Fibroblast of skin of right quadriceps (primary cell): Measurements from ENCODE around the gene CTLA4.
"Not testable (repeated sequence)": the region's sequence is repeated elsewhere in the genome, so short reads cannot be mapped to it uniquely, and the experiment has no call there.

Experiments used
- DNase-seq: peaks from one replicate; pipeline ENCODE4 v3.0.0-alpha.2; 2013

CTLA4 gene

GRCh38 chr2:203858176-203858575 lies 9.4 kb upstream of the CTLA4 start:
- DNase-seq = no peak

GRCh38 chr2:203859030-203859789 lies 8.4 kb upstream of the CTLA4 start:
- DNase-seq = no peak

DNA sequence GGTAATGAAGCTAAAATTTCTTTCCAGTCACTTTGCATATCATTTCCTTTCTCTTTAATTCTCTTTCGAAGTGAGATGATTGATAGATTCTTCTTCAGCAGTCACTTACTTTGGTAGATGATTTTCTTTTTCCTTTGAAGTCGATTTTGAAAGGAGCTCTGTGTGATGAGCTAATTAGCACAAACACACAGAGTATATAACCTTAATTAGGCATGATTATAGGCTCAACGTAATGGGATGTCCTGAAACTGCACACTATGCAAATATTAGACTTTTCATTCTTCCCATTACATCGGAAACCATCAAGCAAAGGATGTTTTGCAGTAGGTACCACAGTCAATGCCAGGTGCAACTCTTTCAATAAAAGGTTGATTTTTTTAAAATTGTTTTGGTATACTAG lies 6.4 kb upstream of the CTLA4 start:
- DNase-seq = no peak

DNA sequence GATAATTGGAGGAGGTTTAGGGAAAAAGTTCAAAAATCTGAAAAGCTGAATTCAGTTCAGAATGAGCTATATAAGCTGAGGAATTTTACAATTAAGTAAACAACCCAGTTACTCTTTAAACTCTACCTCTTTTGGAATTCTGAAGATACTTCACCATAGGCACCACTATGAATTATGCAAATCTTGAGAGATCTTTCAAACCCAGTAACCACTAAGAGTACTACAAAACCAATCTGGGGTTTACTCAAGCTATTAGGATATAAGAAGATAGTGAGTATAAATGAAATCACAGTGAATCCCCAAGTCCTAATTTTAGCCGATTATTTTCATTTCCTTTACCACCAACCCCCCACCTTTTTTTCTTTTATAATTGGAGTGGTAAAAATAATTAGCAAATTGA lies 6.0 kb upstream of the CTLA4 start:
- no peak for DNase-seq

- no peak for DNase-seq
These were observed 1.9 kb downstream of the CTLA4 start for GRCh38 chr2:203869223-203870042.

- DNase-seq = no peak
These were observed 2.9 kb downstream of the CTLA4 start for GRCh38 chr2:203870481-203870880.

DNA sequence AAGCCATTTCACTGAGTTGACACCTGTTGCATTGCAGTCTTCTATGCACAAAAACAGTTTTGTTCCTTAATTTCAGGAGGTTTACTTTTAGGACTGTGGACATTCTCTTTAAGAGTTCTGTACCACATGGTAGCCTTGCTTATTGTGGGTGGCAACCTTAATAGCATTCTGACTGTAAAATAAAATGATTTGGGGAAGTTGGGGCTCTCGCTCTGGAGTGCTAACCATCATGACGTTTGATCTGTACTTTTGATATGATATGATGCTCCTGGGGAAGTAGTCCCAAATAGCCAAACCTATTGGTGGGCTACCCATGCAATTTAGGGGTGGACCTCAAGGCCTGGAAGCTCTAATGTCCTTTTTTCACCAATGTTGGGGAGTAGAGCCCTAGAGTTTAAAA lies 3.4 kb downstream of the CTLA4 start:
- DNase-seq = no peak

DNA sequence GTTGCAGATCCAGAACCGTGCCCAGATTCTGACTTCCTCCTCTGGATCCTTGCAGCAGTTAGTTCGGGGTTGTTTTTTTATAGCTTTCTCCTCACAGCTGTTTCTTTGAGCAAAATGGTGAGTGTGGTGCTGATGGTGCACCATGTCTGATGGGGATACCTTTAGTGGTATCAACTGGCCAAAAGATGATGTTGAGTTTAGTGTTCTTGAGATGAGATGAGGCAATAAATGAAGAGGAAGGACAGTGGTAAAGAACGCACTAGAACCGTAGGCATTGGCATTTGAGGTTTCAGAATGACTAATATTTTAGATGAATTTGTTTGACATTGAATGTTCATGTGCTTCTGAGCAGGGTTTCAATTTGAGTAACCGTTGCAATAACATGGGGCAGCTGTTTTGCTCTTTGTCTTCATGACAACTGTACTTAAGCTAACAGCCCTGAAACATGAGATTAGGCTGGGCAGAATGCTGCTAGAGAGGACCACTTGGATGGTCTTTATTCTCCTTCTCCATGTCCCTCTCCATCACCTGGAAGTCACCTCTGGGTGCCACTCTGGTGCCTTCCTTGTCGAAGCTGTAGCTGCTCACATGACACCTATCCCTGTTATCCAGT lies 3.9 kb downstream of the CTLA4 start:
- DNase-seq = no peak

GRCh38 chr2:203873461-203873860 lies 5.9 kb downstream of the CTLA4 start:
- no peak for DNase-seq

- DNase-seq = no peak
These were observed 6.5 kb downstream of the CTLA4 start for GRCh38 chr2:203873921-203874631.

GRCh38 chr2:203875471-203875870 lies 7.9 kb downstream of the CTLA4 start:
- DNase-seq = no peak

DNA sequence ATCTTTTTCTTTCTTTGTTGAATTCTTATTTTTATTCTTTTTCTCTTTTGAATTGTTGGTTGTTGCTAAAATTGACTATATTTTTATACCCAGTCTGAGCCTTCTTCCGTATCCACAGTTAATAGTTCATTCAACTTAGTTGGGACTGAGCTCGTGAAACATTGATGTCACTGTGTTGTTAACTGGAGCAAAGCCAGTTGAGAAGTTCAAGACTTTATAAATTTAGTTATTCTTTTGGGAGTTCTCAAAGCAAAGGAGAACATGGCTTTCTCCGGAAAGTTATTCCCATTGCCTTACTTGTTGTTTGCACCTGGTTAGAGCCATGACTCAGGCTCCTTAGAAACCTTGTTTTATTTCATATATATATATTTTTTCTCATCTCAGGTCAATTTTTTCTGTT lies 8.8 kb downstream of the CTLA4 start:
- no peak for DNase-seq

DNA sequence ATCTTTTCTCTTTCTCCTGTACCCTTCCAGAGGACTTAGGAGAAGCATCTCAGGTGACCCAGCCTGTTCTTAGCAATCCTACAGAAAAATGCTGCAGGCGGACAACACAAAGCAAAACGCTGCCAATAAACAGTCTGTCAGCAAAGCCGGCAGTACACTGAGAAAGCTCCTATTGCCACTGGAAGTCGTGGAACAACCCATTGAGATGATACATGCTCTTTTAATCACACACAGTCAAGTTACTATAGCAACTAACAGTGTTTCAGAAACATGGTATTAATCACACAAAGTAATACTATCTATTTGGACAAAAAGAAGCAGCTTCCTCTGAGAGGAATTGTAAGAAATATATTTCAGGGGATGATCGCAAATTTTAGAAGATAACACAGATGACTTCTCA lies 10.5 kb downstream of the CTLA4 start:
- DNase-seq = peak; percentile 2

DNA sequence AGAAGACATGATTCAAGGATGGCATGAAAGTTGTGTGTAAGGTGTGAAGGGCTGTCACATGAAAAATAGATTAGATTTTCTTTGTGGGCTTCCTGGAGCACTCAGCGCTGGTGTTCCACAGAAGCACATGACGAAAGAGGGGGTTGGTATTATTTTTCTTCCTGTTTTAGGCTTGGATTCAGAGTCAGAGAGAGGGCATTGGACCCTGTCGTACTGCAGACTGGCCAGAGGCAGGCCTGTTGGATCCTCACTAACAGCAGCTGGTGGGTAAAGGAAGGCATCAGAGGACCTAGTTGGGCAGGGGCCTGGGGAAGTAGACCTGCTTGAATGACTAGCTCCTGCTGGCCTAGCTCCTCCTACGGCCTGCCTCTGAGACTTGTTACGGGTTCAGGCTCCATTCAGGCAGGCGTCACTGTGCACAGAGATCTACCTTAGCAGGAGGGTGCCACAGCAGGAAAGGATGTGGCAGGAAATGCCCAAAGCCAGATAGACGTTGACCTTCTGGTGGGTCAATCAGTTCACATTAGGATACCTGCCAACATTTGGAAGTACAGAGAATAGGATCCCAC lies 13.1 kb downstream of the CTLA4 start:
- DNase-seq = no peak

DNA sequence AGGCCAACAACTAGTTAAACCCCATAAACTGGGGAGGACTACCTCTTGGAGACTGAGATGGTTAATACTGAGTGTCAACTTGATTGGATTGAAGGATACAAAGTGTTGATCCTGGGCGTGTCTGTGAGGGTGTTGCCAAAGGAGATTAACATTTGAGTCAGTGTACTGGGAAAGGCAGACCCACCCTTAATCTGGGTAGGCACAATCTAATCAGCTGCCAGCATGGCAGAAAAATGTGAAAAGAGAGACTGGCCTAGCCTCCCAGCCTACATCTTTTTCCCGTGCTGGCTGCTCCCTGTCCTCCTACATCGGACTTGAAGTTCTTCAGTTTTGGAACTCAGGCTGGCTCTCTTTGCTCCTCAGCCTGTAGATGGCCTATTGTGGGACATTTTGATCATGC lies 13.6 kb downstream of the CTLA4 start:
- not testable (repeated sequence) for DNase-seq

DNA sequence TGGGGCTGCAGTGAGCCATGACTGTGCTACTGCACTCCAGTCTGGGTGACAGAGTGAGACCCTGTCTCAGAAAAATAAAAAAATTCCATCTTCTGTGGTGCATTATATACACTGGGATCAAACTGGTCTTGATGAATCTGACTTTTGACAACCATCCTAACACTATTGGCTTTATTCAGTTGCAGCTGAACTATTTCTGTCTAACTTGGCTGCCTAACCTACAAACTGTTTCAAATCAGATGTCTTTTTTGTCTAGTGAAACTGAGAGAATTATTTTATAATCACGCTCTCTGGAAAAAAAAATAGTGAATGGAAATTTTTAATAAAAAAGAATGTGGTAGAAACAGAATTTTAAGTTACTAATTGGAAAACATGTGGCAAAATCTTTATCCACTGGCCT lies 15.0 kb downstream of the CTLA4 start:
- no peak for DNase-seq

GRCh38 chr2:203886661-203887151 lies 19.1 kb downstream of the CTLA4 start:
- DNase-seq = no peak

DNA sequence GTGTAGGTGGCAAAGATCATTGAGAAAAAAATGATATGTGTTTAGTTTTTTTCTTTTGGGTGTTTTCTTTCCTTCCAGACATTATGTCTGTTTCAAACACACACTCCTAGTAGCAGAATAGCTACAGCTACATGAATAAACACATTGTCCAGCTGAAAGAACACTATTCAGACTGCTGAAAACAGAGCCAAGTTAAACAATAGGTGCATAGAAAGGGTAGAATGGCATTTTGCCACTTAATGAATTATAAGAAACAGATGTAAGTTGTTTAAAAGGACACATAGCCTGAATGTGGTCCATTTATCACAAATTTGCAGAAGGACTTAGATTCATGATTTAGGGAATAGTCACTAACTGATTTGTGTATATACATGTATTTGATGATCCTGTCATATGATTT lies 20.1 kb downstream of the CTLA4 start:
- no peak for DNase-seq

- no peak for DNase-seq
These were observed 22.0 kb downstream of the CTLA4 start for GRCh38 chr2:203889542-203889941.

GRCh38 chr2:203889944-203890343 lies 22.4 kb downstream of the CTLA4 start:
- DNase-seq = no peak

- no peak for DNase-seq
These were observed 23.2 kb downstream of the CTLA4 start for GRCh38 chr2:203890733-203891132.

DNA sequence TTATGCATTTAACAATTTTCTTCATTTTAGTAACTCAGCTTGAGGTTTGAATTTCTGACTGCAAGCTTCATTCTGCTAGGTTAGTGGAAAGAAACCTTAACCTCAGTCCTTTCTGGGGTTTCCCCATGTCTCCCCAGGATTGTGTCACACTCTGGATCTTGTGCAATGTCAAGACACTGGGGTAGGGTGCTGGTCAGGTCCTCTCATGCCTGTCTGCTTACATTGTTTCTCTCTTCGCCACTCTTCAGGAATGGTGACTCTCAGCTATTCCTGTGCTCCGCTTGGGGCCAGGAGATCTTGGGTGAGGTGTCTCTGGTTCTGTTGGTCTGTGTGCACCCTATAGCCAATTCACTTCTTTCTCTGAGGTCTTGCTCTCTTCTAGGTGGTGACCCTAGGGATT lies 23.9 kb downstream of the CTLA4 start:
- DNase-seq = no peak

DNA sequence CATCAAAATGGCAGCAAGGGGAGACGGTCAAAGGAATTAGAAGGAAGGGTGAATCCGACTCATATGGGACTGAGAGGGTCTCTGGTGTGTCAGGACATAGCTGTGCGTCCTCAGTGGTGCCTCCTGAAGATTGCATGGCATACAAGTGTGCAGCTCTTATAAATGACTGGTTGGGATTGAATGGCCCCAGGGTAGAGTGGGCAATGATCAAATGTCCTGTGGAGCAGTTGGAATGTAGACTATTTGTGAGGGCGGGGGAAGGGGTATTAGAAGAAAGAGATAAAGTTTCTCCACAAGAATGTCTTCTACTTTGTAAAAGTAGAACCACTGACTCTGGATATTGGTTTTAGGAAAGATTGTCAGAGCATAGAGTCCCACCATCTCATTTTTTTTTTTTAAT lies 24.6 kb downstream of the CTLA4 start:
- DNase-seq = no peak
